SKM-1 treated with dmso at 0.1 percent for 144 hours (cell line): ENCODE measurements around the gene CYP4Z1.
"Not testable (repeated sequence)": the region's sequence is repeated elsewhere in the genome, so short reads cannot be mapped to it uniquely, and the experiment has no call there.

Source experiments
- DNase-seq: peaks from one replicate; lab custom pipeline; 2025; ENCODE audit not compliant: unreplicated experiment; lab: John Stamatoyannopoulos, UW

CYP4Z1 gene, protein sequence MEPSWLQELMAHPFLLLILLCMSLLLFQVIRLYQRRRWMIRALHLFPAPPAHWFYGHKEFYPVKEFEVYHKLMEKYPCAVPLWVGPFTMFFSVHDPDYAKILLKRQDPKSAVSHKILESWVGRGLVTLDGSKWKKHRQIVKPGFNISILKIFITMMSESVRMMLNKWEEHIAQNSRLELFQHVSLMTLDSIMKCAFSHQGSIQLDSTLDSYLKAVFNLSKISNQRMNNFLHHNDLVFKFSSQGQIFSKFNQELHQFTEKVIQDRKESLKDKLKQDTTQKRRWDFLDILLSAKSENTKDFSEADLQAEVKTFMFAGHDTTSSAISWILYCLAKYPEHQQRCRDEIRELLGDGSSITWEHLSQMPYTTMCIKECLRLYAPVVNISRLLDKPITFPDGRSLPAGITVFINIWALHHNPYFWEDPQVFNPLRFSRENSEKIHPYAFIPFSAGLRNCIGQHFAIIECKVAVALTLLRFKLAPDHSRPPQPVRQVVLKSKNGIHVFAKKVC

DNA sequence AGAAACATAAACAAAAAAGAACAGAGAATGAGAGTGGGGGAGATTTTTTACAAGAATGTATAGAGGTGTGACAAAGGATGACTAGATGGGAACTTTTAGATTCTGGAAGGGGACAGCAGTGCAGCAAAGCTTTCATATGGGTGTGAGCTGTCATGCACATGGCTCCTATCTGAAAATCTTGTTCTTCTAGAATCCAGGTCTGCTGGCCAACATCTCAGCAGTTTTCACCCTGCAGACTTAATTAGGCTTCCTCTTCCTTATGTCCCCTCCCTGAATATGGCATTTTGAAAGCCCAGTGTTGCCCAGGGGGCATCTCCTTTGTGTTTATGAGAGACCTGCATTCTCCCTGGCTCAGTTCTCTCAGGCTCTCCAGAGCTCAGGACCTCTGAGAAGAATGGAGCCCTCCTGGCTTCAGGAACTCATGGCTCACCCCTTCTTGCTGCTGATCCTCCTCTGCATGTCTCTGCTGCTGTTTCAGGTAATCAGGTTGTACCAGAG lies at the start of gene CYP4Z1:
TSS of gene CYP4Z1 (plus strand) at position 135 of the 498 bp plus-strand sequence. CDS start at position 395, 260 bp downstream.
- DNase-seq: no peak

DNA sequence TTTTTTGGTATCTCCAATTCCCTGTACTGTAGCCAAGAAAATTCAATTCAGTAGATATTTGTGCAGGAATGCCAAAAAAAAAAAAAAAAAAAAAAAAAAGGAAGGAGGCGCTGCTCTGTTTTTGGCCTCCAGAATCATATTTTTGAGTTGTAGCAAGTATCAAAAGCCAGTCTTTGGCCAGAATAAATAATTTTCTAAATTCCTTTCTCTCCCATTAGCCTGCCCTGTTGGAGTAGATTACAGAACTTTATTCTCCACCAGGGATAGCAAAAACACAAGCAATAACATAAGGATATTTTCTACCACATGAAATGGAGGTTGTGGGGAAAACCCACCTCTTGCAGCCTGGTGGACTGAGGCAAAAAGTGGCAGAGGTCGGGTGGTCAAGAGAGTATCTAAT lies 46.0 kb upstream of the CYP4Z1 start:
- no peak for DNase-seq

DNA sequence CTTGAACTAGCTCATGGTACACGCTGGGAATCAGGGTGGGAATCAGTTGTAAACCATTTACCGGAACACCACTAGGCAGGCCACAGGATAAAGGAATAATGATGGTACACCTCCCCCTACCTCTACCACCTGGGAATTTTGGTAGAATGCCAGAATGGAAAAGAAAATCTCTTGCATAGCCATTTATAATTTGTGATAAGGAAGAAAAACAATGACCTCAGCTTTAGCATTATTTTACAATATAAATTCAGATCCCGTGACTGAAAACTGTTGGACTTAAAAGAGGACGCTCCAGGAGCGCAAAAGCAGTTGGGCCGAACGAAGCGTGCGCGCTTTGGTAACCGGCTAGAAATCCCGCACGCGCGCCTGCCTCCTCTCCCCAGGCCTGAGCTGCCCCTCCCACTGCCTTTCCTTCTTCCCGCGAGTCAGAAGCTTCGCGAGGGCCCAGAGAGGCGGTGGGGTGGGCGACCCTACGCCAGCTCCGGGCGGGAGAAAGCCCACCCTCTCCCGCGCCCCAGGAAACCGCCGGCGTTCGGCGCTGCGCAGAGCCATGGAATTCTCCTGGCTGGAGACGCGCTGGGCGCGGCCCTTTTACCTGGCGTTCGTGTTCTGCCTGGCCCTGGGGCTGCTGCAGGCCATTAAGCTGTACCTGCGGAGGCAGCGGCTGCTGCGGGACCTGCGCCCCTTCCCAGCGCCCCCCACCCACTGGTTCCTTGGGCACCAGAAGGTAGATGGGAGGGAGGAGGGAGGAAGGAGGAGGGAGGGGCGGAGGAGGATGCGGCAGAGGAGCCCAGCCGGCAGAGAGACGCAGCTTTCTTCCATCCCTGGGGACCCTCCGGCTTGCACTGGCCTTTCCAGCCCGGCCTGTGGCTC lies 43.5 kb upstream of the CYP4Z1 start, which contains the start of gene CYP4X1:
TSS of gene CYP4X1 (plus strand) at position 402 of the 873 bp plus-strand sequence. CDS start at position 551, 149 bp downstream.
- no peak for DNase-seq

DNA sequence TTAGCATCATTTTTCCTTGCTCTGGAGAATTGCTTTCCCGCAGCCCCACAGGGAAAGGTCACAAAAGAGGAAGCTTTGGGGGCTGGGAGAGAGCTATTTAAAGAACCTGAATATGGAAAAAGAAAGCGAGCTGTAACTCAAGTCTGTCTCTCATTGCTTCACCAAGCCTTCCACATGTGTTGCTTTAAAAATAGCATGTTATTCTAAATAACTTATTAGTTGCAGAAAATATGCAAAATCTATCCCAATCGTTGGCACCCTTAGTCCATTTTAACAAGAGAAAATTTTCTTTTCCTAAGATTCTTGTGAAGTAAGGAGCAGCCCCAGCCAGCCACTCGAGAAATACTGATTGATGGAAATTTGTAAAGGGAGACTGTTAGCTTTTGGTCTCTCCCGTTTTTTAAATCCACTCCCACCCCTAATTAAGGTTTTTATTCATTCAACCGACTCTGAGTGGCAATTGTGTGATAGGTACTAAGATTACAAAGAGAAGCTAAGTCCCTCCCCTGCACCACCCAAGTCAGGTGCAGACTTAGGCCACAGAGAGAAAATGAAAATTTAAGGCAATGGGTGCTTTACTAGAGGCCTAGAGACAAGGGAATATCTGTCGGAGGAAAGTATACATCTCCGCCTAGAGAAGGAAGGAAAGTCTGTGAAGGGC lies 42.8 kb upstream of the CYP4Z1 start:
- DNase-seq: no peak

DNA sequence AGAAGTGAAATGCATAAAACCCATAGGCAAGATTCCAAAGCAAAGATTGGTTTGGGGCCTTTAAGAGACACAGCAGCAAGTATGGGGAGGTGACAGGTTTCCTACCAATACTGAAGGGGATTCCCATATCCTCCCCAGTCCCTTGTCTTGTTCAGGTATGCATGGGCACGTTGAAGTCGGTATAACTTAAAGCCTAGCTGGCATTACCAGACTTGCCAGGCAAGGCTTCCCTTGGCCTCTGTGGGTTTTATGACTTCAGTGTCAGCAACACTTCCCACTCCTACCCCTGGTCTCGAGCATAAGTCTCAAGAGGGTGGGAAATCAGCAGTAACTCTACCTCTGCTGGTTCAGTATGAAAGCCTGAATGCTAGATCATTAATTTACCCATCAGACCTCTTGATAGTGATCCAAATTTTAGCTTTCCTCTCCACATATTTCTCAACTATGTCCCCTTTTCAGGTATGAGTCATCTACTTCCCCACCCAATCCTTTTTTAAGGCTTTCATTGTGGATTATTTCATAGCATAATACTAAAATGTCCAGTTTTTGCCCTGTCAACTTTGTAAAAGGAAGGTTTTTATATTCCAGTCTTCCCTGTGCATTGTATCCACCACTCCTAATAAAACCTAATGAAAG lies 36.7 kb upstream of the CYP4Z1 start:
- no peak for DNase-seq

DNA sequence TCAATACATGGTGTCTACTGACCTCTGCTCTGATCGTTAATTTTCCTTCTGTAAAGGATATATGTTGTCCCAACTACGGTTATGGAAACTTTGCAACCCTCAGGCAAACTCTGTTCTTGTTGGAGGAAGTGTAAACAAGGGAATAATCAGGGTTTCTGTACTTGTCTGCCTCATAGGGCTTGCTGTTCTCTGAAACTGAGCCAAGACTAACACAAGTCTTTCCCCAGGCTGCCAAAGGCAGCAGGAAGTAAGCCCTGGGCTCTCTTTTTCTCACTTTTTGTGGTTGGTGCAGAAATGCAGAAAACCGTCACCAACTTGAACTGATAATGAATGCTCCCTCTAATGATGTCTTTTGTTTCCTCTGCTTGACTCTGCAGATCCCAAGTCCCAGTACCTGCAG lies 36.0 kb upstream of the CYP4Z1 start:
- DNase-seq: no peak

DNA sequence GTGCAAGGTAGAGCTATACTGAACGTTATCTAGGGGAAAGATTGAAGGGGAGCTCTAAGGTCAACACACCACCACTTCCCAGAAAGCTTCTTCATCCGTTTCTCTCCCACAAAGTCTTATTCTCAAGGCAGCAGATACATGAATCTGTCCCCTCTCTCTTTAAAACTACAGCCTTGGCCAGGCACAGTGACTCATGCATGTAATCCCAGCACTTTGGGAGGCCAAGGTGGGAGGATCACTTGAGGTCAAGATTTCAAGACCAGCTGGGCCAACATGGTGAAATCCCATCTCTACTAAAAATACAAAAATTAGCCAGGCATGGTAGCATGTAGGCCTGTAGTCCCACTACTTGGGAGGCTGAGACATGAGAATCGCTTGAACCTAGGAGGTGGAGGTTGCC lies 35.4 kb upstream of the CYP4Z1 start:
- DNase-seq: no peak

DNA sequence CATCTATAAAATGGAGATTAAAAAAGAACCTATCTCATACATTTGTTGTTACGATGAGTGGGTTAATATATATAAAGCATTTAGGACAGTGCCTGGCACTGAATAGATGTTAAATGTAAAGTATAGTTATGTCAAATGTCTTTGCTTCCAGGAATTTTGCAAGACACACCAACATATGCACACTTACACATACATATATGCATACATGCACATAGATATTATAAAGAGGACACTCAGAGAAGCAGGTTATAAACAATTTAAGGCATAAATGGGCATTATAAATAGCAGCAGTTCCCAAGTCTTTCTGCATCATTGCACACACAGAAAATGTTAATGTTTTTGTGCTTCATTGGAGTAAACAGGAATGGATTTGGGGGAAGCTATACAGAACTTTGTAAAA lies 30.3 kb upstream of the CYP4Z1 start:
- no peak for DNase-seq

DNA sequence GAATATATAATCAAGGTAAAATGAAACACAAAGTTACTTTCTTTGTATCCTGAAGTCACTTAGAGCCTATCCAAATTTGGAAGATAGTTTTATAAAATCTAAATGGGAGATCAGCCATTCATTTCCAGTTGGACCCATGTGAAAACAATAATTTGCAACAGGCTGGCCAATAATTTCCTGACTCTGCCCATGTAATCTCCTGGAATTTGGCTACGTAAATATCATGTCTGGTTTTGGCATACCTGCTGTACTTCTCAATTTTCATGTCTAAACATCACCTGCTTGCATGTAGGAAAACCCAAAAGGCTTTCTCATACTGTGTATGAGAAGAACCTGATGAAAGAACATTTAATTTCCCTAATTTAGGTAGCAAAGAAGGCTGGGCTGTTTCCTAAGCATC lies 7.7 kb upstream of the CYP4Z1 start:
- no peak for DNase-seq

DNA sequence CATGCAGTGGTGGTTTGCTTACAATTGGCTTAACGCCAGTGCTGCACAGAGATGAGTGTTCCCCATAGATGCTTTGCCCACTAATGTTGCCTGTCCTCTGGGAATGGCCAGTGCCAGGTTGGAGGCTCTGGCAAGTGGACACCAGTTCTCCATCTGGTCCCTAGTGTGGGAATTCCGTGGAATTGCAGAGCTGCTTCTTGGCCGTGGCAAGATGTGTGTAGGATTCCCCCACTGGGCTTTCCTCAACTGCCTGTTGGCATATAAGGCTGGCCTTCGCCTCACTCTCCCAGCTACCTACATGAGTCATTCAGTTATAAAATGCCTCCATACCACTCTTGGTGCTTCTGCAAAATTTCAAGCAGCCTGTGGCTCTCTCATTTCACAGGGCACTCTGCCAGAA lies 2.0 kb downstream of the CYP4Z1 start:
- not testable (repeated sequence) for DNase-seq

DNA sequence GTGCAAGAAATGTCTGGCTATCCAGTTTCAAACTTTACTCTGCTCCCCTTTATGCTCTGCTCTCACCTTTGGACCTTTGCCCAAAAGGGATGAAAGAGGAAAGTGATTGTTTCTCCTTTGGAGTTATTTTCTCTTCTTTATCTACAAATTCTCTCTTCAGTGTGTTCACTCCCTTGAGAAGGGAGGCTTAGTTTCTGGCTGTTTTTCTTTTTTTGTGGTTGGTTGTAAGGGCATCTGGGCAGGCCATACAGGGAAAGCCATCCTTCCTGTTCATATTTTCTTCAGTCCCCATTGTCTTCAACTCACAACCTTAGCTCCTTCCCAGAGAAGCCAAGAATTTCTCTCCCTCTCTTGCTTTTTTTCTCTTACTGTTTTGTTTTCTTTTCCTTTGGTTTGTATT lies 2.5 kb downstream of the CYP4Z1 start:
- DNase-seq: not testable (repeated sequence)

DNA sequence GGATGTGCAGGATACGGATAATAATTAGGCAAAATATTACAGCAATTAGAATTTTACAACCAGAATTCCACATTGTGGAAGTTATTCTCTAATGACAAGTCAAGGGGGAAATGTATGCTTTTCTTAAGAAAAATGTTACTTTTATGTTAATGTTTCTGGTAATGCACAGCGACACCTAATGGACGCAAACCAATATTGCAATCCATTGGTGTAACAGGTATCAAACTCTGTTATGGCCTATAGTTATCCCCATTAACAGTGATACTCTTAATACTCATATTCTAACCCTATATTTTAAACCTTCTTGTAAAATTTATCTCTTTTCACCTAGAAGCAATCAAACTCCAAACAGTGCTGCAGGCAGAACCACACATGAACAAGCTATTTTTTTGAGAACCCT lies 22.3 kb downstream of the CYP4Z1 start:
- DNase-seq: not testable (repeated sequence)

DNA sequence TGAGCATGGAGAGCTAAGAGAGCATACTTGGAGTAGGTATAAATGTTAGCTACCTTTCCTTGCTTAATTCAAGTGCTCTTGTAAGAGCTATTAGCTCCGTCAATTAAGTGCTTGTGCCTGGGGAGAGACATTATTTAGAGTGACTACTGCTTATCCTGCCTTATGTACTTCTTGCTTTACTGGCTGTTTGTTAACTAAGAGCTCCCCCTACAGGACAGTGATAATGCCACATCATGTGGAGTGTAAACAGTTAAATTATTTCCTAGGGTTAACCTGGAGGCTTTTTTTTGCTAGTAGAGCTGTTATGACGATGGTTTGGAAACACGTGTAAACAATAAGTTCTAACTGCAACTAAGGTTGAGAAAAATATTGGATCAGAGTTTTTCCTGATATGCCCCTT lies 24.4 kb downstream of the CYP4Z1 start:
- DNase-seq: not testable (repeated sequence)

DNA sequence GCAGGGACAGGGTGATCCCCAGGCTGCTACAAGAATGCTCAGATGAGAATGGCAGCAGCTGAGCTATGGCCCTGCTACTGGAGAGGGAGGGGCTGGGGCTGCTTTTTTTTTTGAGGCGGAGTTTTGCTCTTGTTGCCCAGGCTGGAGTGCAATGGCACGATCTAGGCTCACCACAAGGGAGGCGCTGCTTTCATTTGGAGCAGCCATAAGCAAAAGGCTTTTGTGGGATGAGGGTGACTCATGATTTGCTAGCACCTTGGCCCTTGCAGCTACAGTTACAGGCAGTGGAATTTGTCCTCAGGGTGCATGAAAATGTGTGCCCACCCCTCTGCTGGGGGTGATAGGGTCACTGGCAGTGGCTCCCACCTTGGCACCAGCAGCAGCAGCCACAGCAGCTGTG lies 37.8 kb downstream of the CYP4Z1 start:
- no peak for DNase-seq

DNA sequence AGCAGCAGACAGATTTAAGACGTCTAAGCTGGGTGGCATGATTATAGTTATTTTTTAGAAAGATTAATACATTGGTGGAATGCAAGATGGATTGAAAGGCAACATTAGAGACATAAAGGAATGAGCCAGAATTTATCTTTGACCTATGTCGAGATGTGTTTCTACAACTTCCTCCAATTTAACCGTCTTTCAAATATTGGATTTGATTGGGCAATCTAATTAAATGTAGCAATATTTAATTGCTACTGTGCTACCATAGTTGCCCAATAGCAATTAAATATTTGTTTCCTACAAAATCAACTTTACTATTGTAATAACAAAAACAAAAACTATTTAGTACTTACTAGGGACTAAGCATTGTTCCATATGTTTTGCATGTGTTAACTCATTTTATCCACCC lies 39.8 kb downstream of the CYP4Z1 start:
- DNase-seq: no peak

DNA sequence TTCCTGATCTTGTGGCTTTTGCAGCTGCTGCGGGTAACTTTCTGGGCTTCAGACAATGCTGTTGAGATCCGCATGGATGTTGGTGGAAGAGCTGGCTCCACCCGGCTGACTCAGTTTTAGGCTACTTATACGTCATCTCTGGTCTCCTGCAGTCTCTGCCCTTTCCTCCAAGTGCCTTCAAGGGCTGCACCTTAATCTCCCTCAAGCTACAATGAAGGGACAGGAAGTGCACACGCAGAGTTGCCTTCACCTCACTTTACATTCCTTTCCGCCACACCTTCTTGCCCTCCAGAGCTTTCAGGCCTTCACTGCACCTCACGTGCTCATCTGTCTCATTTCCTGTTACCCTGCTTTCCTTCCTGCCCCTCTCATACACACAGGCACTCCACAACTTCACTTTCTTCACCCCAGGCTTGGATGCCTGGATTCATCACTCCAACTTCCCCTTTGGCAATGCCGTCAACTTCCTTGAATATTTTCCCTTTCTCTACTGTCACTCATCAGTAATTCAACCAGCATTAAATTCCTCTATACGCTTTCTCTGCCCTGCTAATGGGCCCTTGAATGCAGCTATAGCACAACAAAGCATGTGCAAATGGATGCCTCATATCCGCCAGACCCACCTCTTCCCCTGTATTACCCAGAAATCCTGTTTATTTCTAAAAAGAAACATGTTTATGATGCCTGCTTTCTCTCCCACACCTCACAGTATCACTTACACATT lies 41.0 kb downstream of the CYP4Z1 start:
- DNase-seq: not testable (repeated sequence)

DNA sequence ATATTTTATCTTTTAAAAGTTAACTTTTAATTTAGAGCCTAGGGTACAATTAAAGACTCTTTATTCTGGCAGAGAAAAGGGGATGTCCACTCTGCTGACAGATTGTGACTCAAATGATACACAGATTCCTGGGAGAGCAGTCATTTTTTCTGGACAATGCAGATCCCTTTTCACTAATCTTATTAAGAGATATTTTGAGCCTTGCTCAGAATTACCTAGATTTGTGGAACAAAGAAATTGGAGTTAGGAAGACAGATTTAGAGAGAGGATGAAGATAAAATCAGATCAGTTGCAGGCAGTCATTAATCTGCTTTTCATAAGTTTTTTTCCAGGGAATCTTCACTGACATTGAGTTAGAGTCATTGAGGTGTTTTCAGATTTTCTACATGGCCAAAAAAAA lies 42.5 kb downstream of the CYP4Z1 start:
- DNase-seq: not testable (repeated sequence)

DNA sequence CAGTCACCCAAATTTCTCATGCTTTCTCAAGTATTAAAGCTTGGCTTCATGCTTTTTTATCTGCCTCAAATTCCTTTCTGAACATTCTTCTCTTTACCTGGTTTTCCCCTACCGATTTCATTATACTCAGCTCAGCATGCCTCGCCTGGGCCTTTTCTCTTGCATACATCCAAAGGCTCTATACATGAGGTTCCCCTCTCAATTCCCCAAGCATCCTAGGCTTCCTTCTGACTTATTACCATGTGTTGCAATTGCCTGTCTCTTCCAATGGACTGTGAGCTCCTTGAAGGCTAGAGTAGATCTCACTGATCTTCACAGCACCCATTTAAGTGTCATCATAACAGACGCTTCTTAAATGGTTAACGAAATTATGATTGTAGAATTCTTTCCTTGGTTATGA lies 46.1 kb downstream of the CYP4Z1 start:
- no peak for DNase-seq

DNA sequence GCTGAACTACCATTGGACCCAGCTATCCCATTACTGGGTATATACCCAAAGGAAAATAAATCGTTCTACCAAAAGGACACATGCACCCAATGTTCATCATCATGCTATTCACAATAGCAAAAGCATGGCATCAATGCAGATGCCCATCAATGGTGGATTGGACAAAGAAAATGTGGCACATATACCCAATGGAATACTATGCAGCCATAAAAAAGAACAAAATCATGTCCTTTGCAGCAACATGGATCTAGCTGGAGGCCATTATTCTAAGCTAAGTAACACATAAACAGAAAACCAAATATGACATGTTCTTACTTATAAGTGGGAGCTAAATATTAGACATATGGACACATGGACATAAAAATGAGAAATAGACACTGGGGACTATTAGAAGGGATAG lies 54.0 kb downstream of the CYP4Z1 start:
- not testable (repeated sequence) for DNase-seq

DNA sequence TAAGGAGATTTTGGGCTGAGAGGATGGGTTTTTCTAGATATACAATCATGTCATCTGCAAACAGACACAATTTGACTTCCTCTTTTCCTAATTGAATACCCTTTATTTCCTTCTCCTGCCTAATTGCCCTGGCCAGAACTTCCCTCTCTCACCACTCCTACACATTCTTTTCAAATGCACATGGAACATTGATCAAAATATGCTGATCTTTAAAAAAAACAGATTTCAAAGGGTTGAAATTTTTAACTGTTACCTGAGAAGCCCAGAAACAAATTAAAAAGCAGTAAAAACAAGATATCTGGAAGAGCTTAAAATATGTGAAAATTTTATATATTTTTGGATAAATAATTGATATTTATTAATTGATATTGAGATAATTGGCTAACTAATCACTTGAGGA lies 57.8 kb downstream of the CYP4Z1 start:
- not testable (repeated sequence) for DNase-seq
